Measurements from ENCODE around the gene TAF6L.

- TF ChIP-seq POLR2A (IDR thresholded peaks at IDR 0.05), result no peak
- TF ChIP-seq, protein P1, sequence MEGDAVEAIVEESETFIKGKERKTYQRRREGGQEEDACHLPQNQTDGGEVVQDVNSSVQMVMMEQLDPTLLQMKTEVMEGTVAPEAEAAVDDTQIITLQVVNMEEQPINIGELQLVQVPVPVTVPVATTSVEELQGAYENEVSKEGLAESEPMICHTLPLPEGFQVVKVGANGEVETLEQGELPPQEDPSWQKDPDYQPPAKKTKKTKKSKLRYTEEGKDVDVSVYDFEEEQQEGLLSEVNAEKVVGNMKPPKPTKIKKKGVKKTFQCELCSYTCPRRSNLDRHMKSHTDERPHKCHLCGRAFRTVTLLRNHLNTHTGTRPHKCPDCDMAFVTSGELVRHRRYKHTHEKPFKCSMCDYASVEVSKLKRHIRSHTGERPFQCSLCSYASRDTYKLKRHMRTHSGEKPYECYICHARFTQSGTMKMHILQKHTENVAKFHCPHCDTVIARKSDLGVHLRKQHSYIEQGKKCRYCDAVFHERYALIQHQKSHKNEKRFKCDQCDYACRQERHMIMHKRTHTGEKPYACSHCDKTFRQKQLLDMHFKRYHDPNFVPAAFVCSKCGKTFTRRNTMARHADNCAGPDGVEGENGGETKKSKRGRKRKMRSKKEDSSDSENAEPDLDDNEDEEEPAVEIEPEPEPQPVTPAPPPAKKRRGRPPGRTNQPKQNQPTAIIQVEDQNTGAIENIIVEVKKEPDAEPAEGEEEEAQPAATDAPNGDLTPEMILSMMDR (IDR thresholded peaks at IDR 0.05 in 8 of 11, conservative IDR thresholded peaks at IDR 0.05 in 3 of 11), result no peak
Observed at GRCh38 chr11:62811659-62812058, 40.5 kb downstream of the TAF6L start.

Data from spleen (tissue), 7 donors.